HG02870 (cell line): ENCODE results near the gene FOXN1.

Experiments
- ATAC-seq: cut with Tn5 transposase; IDR thresholded peaks from one replicate; pipeline ENCODE4 v1.9.1; 2021; ENCODE audit warnings: mild to moderate bottlenecking, moderate library complexity; ENCODE audit not compliant: unreplicated experiment

Gene FOXN1

DNA sequence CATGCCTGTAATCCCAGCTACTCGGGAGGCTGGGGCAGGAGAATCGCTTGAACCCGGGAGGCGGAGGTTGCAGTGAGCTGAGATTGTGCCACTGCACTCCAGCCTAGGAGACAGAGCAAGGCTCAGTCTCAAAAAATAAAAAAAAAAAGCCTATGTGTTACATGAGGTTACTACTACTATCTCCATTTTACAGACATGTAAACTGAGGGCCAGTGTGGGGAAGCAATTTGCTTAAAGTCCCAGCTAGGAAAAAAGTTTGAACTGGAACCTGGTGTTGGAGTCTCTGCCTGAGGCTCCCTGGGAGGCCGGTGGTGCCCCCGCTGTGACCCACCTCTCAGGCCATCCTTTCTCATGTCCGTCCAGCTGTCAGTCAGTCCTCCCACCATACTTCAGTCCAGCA is 28.2 kb upstream of the FOXN1 start:
- no peak for ATAC-seq

DNA sequence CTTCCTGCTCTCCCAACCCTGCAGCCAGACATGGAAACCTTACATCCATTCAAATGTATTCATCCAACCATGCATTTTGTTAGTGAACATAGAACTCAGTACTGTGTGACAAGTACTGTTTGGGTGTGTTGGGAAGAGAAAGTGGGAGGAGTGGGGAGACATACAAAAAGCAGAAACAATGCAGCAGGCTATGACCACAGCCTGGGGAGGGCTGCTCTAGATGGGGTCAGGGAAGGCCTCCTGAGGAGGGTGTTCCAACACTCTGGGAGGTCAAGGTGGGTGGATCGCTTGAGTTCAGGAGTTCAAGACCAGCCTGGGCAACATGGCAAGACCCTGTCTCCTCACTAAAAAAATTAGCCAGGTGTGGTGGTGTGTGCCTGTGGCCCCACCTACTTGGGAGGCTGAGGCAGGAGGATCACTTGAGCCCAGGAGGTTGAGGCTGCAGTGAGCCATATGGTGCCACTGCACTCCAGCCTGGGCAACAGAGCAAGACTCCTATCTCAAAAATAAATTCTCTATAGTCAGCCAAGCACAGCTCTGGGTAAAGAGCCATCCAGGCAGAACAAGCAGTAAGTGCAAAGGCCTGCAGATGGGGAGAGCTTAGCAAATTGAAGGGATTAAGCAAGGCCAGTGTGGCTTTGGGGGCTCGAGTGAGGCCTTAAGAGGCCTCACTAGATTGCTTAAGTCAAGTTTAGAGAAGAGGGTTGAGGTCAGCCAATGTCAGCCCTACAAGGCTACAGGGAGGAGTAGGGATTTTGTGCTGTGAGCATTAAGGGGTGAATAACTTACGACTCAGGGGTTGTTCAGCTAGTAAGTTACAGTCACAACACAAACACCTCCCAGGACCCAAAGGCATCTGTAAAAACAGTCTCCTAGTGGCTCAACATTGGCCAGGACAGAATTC is 27.2 kb upstream of the FOXN1 start:
- ATAC-seq: no peak

- no peak for ATAC-seq
These were observed 25.9 kb upstream of the FOXN1 start for GRCh38 chr17:28480278-28480677.

GRCh38 chr17:28480799-28481571 is 25.2 kb upstream of the FOXN1 start:
- ATAC-seq: no peak

GRCh38 chr17:28482551-28483199 is 23.5 kb upstream of the FOXN1 start:
- no peak for ATAC-seq

DNA sequence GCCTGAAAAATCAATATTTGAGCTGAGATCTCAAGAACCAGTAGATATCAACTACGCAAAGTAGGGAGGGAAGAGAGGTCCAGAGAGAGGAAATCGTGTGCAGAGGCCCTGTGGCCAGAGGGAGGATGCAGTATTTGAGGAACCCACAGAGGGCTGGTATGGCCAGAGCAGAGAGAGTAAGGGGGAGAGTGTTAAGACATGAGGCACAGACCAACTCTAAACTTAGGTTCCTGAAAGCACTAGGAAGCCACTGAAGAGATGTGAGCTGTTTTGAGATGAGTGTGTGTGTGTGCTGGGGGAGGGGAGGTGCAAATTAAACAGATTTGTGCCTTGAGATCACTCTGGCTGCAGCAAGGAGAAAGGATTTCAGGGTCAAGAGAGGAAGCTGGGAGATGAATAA is 21.9 kb upstream of the FOXN1 start:
- peak; percentile 90 for ATAC-seq

- ATAC-seq: no peak
These were observed 21.1 kb upstream of the FOXN1 start for GRCh38 chr17:28485049-28485448.

GRCh38 chr17:28487881-28488532 is 18.1 kb upstream of the FOXN1 start:
- no peak for ATAC-seq

DNA sequence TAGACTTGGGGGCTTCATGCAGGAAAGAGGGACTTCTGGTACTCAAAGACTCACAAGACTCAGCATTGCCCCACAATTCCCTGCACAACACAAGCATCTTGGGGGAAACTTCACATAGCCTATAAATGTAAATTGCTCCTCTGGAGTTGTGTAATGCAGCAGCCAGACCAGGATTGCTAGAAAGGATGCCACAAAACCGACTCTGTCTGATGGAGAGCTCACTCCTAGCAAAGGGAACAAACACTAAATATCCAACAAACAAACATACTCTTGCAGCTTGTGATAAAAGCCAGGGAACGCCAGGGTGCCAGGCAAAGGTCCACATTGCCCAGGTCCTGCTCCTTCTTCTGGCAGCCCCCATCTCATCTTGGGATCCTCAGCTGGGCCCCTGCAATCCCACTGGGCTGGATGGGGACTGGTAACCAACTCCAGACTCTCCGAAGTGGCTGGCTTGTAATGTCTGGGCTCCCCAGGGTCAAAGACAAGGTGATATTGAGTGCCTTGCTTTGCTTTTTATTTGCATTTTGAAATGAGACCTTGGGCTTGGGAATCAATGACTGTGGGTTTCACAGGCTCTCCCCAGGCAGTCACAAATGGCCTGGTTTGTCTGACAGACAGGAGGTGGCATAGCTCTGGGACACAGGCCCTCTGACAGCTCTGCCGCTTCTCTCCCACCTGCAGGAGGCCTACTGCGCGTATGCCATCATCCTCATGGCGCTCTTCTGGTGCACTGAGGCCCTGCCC is 17.4 kb upstream of the FOXN1 start:
- ATAC-seq: no peak

- no peak for ATAC-seq
These were observed 14.9 kb upstream of the FOXN1 start for GRCh38 chr17:28491286-28491685.

DNA sequence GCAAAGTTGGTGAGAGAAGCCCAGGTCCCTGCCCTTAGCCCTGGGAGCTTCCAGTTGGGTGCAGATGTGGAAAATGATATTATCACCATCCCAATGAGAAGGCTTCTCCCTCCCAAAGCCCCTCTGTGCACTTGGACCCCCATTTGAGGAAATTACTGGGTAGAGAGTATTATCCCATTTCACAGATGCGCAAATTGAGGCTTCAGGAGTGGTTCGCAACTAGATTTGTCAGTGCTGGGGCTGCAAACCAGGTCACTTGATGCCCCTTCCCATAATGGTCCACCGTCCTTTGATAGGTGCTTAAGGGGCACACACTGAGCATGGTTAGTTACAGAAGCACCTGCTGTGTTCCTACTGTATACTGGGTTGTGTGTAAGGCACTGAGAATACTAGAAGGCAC is 14.3 kb upstream of the FOXN1 start:
- ATAC-seq: no peak

DNA sequence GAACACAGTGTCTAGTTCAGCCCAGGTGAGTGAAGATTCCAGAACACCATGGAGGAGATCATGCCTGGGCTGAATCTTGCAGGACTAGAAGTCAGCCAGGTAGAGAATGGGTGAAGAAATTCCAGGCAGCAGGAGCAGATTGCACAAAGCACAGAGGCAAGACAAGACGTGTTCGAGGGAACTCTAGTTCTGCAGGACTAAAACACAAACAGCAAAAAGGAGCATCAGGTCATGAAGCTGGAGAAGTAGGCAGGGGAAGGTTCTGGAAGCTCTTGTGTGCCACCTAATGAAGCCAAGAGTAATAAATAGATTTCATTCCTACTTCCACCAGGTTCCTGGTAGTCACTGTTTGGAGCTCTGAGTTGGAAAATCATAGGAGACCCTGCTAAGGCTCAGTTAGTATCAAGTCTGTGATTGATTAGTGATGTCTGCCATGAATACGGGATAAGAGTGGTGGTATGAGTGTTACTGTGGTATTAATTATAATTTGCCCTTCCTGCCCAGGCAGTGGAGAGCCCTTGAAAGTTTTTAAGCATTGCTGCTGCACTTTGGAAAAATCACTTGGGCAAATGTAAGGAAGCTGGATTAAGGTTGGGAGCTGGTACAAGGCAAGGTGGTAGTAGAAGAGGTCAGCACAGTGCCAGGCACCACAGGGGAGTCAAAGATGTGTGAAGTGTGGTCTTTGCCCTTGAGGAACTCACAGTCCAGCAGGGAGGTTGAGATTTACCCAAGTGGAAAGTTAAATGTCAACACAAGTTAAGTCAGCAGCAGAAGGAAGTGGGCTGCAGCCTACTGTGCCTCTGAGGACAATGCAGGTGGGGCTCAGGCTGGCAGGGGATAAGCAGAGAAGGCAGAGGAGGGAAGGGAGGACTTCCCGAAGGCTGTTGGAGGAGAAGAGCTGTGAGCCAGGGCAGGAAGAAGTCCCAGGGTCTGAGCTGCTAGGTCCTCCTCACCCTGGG is 13.5 kb upstream of the FOXN1 start:
- no peak for ATAC-seq

DNA sequence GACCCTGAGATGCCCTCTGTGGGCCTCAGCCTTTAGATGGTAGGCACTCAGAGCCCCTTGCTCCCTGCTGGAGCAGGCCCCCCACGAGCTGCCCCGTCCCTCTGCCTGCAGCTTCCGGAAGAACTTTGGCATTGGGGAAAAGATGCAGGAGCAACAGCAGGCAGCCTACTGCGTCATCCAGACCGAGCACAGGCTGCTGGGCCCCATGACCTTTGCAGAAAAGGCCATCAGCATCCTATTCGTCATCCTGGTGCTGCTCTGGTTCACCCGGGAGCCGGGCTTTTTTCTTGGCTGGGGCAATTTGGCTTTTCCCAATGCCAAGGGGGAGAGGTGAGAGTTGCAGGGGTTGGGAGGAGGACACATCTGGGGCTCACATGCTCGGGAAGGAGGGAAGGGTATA is 12.7 kb upstream of the FOXN1 start:
- no peak for ATAC-seq

GRCh38 chr17:28494445-28495188 is 11.5 kb upstream of the FOXN1 start:
- ATAC-seq: no peak

DNA sequence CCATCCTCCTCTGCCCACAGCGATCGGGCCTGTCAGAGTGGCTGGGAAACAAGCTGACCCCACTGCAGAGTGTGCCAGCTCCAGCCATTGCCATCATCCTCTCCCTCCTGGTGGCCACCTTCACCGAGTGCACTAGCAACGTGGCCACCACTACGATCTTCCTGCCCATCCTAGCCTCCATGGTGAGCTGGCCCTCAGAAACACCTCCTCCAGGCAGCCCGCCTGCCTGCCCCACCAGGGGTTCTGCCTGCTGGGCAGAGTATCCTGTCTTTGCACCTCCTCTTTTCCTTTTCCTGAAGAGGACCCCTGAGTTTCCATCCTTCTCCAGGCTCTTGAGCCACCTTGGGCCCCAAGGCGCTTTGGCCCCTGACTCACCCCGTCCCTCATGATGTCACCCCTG is 10.5 kb upstream of the FOXN1 start:
- ATAC-seq: no peak

GRCh38 chr17:28497931-28498330 is 8.2 kb upstream of the FOXN1 start:
- ATAC-seq: no peak

DNA sequence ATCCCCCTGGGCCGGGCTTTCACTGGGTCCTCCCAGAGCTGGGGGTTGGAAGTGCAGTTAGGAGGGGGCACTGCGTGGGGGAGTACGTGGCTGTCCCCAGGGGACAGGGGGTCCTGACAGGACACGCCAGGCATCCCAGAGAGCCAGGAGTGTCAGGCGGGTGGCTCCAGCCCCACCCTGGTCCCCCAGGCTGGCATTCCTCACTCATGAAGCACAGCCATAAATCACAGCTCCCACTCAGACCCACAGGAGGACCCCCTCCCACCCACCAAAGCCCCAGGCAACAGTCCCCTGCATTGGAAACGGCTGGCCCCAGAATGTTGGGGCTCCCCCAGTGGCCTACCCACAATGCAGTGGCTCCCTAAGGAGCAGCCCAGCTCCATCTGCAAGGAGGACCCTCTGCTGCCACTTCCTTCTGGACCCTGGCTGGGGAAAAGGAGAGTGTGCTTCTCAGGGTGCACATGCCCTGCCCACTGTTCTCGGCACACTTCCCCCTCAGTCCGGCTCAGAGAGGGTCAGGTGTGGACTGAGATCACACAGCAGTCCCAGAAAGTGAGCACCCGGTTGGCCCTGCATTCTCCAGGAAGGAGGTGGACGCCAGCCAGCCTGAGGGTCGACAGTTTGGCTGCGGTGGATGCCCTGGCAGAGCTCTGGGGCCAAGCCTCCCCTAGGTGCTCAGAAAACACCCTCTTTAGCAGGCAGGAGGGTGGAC is 7.3 kb upstream of the FOXN1 start:
- ATAC-seq: no peak

GRCh38 chr17:28499364-28499664 is 6.8 kb upstream of the FOXN1 start:
- ATAC-seq: no peak
